PFSK-1 (cell line): ENCODE results near the gene SELENOW.

Experiments
- FOXP2 ChIP-seq: optimal IDR thresholded peaks from 2 replicates; pipeline ENCODE3; 2011; ENCODE audit warnings: borderline replicate concordance, control low read depth, inconsistent platforms; ENCODE audit not compliant: insufficient read depth; ENCODE audit errors: extremely low read length, extremely low read depth
- POLR2AphosphoS5 ChIP-seq: IDR thresholded peaks from 2 replicates; pipeline ENCODE4 v1.6.1; 2012; ENCODE audit warnings: low read depth, mild to moderate bottlenecking, control low read depth, low read length, moderate library complexity
- SIN3A ChIP-seq: IDR thresholded peaks from 2 replicates; pipeline ENCODE4 v1.6.1; 2012; ENCODE audit warnings: mild to moderate bottlenecking, low read length, moderate library complexity, borderline replicate concordance; ENCODE audit not compliant: insufficient read depth
- TAF1 ChIP-seq: IDR thresholded peaks from 2 replicates; pipeline ENCODE4 v1.6.1; 2012; ENCODE audit warnings: low read length, control low read depth, borderline replicate concordance; ENCODE audit not compliant: insufficient read depth
- TF ChIP-seq, protein P1 (sequence below), 2 experiments: IDR thresholded peaks; 2 replicates each; pipeline versions ENCODE4 v1.6.1 to v1.8.0; 2011 to 2012; ENCODE audit warnings: low read depth in 2 of 2, low read length in 2 of 2, control low read depth in 1 of 2, inconsistent platforms in 1 of 2, mild to moderate bottlenecking in 1 of 2, moderate library complexity in 1 of 2; ENCODE audit not compliant: insufficient read depth in 1 of 2

SELENOW gene

DNA sequence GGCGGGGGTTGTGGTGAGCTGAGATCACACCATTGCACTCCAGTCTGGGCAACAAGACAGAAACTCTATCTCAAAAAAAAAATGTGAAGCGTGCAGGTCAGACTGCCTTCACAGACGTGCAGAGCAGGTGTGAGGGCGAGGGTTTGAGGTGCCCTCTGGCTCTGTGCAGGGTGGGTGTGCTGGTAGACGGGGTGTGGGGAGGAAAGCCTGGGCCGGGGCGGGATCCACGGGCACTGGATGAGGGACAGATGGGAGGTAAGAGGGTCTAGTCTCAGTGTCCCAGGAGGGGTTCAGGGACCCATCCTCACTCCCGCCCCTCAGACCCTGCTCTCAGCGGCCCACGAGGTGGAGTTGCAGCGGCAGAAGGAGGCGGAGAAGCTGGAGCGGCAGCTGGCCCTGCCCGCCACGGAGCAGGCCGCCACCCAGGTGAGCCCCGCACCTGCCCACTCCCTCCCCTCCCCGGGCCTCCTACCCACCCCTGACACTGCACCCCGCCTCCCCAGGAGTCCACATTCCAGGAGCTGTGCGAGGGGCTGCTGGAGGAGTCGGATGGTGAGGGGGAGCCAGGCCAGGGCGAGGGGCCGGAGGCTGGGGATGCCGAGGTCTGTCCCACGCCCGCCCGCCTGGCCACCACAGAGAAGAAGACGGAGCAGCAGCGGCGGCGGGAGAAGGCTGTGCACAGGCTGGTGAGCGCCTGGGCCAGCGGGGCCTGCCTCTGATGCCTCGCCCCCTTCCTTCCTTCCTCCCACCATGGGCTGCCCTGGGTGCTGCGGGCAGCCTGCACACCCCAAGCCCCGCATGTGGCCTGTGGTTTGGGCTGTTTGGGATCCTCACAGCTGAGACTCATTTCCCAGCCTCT, 24.1 kb upstream of the SELENOW start:
- TF ChIP-seq POLR2AphosphoS5 = no peak
- TF ChIP-seq FOXP2 = no peak
- no peak for TF ChIP-seq TAF1
- TF ChIP-seq, protein P1, sequence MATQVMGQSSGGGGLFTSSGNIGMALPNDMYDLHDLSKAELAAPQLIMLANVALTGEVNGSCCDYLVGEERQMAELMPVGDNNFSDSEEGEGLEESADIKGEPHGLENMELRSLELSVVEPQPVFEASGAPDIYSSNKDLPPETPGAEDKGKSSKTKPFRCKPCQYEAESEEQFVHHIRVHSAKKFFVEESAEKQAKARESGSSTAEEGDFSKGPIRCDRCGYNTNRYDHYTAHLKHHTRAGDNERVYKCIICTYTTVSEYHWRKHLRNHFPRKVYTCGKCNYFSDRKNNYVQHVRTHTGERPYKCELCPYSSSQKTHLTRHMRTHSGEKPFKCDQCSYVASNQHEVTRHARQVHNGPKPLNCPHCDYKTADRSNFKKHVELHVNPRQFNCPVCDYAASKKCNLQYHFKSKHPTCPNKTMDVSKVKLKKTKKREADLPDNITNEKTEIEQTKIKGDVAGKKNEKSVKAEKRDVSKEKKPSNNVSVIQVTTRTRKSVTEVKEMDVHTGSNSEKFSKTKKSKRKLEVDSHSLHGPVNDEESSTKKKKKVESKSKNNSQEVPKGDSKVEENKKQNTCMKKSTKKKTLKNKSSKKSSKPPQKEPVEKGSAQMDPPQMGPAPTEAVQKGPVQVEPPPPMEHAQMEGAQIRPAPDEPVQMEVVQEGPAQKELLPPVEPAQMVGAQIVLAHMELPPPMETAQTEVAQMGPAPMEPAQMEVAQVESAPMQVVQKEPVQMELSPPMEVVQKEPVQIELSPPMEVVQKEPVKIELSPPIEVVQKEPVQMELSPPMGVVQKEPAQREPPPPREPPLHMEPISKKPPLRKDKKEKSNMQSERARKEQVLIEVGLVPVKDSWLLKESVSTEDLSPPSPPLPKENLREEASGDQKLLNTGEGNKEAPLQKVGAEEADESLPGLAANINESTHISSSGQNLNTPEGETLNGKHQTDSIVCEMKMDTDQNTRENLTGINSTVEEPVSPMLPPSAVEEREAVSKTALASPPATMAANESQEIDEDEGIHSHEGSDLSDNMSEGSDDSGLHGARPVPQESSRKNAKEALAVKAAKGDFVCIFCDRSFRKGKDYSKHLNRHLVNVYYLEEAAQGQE (IDR thresholded peaks at IDR 0.05; ENCODE audit: insufficient read depth in 1 of 2, low read depth in 2 of 2, low read length in 2 of 2) = no peak
- TF ChIP-seq SIN3A = no peak

DNA sequence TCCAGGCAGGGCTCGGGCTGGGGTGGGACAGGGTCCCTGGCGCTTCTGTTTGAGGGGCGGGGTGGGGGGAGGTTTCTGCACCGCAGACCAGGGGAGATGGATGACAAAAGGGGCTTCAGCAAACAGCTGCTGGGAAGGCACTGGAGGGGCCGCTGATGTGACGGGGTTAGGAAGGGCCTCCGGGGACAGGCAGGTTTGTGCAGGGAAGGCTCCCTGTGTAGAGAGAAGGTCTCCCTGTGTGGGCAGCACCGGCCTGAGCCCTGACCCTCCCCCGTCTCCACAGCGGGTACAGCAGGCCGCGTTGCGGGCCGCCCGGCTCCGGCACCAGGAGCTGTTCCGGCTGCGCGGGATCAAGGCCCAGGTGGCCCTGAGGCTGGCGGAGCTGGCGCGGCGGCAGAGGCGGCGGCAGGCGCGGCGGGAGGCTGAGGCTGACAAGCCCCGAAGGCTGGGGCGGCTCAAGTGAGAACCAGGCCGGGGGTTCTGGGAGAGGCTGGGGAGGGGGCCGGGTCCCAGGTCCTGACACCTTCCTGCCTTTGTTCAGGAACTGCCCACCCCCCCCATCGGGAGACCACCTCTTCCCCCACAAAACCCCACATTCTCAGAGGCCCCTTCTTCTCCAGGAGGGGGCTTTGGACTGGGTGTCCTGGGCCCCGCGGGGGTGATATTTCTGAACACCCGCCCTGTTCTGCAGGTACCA, 23.3 kb upstream of the SELENOW start:
- TF ChIP-seq, protein P1 (IDR thresholded peaks at IDR 0.05; ENCODE audit: insufficient read depth in 1 of 2, low read depth in 2 of 2, low read length in 2 of 2) = no peak
- TF ChIP-seq FOXP2 (no peak), SIN3A (no peak)

DNA sequence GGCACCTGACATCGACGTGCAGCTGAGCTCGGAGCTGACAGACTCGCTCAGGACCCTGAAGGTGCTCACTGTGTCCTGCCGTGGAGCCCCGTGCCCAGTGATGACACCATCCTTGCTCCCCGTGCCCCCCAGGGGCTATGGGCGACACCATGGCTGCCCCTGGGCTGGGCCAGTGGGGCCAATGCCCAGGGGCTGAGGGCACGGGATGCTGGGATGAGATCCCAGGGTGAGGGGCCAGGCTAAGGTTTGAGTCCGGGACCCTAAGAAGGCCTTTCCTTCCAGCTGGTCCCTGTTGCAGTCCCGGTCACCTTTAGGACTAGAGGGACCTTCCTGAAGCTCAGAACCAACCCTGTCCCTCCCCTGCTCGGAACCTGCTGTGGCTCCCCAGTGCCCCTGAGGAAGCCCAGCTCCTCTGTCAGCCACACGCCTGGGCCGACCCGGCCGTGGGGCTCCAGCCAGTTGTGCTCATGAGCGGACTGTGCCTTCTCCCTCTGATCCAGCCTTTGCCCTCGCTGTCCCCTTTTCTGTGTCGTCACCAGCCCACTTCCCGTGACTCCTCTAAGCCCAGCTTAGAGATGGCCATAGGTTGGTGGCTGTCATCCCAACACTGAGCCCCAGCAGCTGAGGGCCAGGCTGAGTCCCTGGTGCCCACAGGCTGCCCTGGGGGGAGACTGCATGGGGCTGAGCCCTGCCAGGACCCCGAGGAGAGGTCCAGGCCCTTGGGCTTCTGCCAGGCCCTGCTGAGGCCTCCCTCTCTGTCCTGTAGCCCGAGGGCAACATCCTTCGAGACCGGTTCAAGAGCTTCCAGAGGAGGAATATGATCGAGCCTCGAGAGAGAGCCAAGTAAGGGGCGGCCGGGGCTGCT, 22.5 kb upstream of the SELENOW start:
- TF ChIP-seq POLR2AphosphoS5 = no peak
- no peak for TF ChIP-seq TAF1
- TF ChIP-seq FOXP2 = no peak
- no peak for TF ChIP-seq SIN3A
- TF ChIP-seq, protein P1 (IDR thresholded peaks at IDR 0.05; ENCODE audit: insufficient read depth in 1 of 2, low read depth in 2 of 2, low read length in 2 of 2) = no peak

DNA sequence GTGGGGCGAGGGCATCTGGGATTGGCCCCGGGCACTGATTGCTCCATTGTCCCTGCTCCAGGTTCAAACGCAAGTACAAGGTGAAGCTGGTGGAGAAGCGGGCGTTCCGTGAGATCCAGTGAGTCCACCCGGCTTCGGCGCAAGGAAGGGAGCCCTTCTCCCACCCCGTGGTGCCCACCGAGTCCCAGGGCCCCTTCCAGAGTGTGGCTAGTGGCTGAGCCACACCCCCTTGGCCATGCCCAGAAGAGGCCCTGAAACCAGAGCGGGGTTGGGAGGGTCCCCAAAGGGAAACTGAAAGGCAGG, 21.9 kb upstream of the SELENOW start:
- TF ChIP-seq, protein P1 (IDR thresholded peaks at IDR 0.05; ENCODE audit: insufficient read depth in 1 of 2, low read depth in 2 of 2, low read length in 2 of 2) = no peak
- TF ChIP-seq FOXP2 = no peak
- no peak for TF ChIP-seq SIN3A
- no peak for TF ChIP-seq POLR2AphosphoS5
- TF ChIP-seq TAF1 = no peak
